GM04504 (cell line): ENCODE results near the gene FLRT1.

ENCODE experiments used
- DNase-seq: peaks from one replicate; pipeline ENCODE4 v3.0.0-alpha.2; 2012; ENCODE audit warnings: low read depth

The FLRT1 gene

GRCh38 chr11:64065712-64066111 is 30.0 kb downstream of the FLRT1 start:
- no peak for DNase-seq

- DNase-seq = no peak
Measured at GRCh38 chr11:64067230-64067993, 31.7 kb downstream of the FLRT1 start.

GRCh38 chr11:64068705-64069400 is 33.1 kb downstream of the FLRT1 start:
- DNase-seq = no peak

- no peak for DNase-seq
Measured at GRCh38 chr11:64069401-64070313, 33.9 kb downstream of the FLRT1 start.

GRCh38 chr11:64070314-64070681 is 34.6 kb downstream of the FLRT1 start:
- DNase-seq = no peak

- no peak for DNase-seq
Measured at GRCh38 chr11:64071849-64072248, 36.1 kb downstream of the FLRT1 start.

GRCh38 chr11:64072403-64072802 is 36.7 kb downstream of the FLRT1 start:
- DNase-seq = no peak

GRCh38 chr11:64072871-64073270 is 37.1 kb downstream of the FLRT1 start:
- DNase-seq = no peak

GRCh38 chr11:64073542-64073941 is 37.8 kb downstream of the FLRT1 start:
- no peak for DNase-seq

- DNase-seq = no peak
Measured at GRCh38 chr11:64074239-64074638, 38.5 kb downstream of the FLRT1 start.

GRCh38 chr11:64076758-64077157 is 41.0 kb downstream of the FLRT1 start:
- DNase-seq = no peak

GRCh38 chr11:64077607-64078006 is 41.9 kb downstream of the FLRT1 start:
- DNase-seq = no peak

- DNase-seq = no peak
Measured at GRCh38 chr11:64078284-64078683, 42.6 kb downstream of the FLRT1 start.

- no peak for DNase-seq
Measured at GRCh38 chr11:64078905-64079304, 43.2 kb downstream of the FLRT1 start.

- DNase-seq = no peak
Measured at GRCh38 chr11:64080390-64080789, 44.7 kb downstream of the FLRT1 start.

GRCh38 chr11:64081745-64082442 is 46.2 kb downstream of the FLRT1 start:
- DNase-seq = no peak

GRCh38 chr11:64083398-64084080 is 47.8 kb downstream of the FLRT1 start:
- no peak for DNase-seq

GRCh38 chr11:64084146-64084950 is 48.6 kb downstream of the FLRT1 start:
- no peak for DNase-seq

- no peak for DNase-seq
Measured at GRCh38 chr11:64084951-64085710, 49.4 kb downstream of the FLRT1 start.
